HG03039 (cell line): ENCODE data around the gene MARVELD1.

Experiments
- ATAC-seq: cut with Tn5 transposase; IDR thresholded peaks from one replicate; pipeline ENCODE4 v1.9.1; 2021; ENCODE audit warnings: mild to moderate bottlenecking, moderate library complexity; ENCODE audit not compliant: unreplicated experiment

The MARVELD1 gene

DNA sequence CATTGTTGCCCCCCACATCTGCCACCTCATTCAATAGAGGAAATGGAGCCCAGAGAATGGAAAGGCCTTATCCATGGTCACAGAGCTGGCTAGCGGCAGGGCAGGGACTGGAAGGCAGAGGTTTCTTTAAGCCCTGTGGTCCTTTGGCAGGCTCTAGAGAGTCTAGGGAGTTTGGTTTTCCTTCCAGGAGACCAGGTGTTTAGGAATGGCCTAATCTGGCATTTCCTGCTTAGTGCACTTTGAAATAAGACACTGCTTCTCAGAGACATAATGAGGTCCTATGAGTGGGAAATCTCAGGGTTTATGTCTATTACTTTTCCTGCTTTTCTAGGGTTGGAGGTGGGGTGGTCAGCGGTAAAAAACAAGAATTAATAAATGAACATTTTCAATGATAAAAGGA is 6.1 kb downstream of the MARVELD1 start:
- ATAC-seq = no peak

DNA sequence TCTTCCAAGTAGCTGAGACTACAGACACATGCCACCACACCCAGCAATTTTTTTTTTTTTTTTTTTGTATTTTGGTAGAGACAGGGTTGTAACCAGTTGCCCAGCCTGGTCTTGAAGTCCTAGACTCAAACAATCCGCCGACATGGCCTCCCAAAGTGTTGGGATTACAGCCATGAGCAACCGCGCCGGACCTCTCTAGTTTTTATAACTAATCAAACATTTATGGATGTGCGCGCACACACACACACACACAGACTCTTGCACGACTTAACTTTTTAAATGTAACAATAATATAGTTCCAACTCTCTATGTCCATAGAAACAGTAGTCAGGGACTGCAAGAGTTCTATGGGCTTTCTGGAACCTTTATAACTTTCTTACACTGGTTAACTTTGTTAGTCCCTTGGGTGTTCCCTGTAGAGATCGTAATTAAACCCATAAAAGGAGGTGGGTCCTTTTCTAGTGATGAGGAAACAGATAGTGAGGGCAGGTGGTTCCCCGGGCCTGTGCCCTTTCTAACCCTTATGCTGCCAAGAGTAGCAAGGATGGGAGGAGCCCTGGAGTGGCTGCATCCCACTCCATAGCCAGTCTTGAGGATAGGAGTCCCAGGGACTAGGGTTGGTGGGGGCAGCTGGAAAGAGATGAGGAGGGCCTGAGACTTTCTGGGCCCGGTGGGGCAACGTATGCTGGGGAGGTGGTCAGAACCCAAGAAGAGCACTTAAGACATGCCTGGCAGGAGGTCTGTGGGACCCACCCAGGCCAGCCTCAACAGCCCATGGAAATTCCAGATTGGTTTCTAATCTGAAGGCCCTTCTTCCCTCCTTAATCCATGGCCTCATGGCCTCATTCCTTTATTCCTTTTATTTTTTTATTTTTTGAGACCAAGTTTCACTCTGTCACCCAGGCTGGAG is 8.6 kb downstream of the MARVELD1 start:
- no peak for ATAC-seq

DNA sequence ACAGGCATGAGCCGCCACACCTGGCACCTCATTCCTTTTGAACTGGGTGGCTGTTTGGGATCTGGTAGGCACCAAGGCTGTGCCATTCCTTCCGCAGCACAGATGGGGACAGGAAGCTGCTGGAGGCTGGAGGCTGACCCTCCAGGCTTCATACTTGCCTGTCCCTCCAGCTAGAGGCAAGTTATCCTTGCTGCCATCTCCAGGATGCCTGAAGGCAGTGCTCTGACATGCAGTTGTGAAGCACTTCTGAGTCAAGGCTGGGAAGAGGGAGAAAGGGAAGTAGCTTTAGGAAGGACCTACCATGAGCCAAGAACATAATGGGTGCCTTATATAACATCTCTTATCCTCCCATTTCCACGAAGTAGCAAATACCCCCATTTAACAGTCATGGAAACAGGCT is 9.5 kb downstream of the MARVELD1 start:
- ATAC-seq = no peak

DNA sequence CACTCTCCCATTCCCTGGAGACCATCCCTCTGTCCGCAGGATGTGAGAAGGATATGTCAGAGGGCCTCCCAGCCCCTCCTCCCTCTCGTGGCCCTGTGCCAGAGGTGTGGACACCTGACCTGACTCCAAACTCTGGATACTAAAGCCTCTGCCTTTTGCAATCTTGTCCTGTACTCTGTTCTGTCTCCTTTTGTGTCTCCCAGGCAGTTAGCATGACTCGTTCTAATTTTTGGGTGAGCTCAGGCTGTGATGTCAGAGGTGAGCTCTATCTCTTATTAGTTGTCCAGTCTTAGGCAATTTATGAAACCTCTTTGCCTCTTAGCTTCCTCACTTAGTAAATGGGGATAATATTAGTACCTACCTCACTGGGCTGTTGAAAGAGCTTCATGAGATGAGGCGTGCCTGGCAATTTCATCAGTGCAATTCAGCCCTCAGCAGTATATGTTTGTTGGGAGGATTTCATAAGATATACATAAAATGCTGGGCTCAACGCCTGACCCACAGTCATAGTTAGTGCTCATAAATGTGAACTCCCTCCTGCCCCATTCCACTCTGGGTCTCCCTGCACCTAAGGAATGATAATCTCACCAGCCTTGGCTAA is 10.9 kb downstream of the MARVELD1 start:
- no peak for ATAC-seq

DNA sequence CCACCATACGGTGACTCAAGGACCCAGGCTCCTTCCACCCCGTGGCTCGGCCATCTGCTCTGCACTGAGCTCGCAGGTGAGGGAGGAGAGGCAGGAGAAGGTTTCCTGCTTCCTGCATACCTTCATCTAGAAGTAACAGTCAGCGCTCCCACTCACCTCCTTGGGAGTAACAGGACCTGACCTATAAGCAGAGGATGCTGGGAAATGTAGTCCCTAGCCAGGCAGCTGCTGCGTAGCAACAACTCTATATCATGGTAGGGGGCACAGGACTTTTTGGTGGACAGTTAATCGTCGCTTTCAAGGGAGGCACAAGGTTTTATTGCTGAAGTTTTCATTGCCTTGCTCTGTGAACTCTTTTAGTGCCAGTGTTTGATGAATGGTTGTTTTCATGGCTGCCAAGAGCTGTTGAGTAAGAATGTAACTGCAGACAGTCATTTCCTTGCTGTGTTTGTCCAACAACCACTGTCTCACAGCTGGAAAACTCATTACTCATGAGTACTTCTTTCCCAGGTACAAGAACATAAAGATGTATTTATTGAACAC is 13.2 kb downstream of the MARVELD1 start:
- no peak for ATAC-seq

DNA sequence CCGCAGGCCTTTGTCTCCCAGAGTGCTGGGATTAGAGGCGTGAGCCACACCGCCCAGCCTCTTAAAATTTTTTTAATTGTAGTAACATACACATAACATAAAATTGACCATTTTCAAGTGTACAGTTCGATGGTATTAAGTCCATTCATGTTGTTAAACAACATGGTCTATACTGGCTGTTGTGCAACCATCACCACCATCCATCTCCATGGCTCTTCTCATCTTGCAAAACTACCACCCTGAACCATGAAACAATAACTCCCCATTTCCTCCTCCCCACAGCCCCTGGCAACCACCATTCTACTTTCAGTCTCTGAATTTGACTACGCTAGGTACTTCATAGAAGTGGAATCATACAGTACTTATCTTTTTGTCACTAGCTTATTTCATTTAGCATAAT is 15.5 kb downstream of the MARVELD1 start:
- ATAC-seq = no peak

DNA sequence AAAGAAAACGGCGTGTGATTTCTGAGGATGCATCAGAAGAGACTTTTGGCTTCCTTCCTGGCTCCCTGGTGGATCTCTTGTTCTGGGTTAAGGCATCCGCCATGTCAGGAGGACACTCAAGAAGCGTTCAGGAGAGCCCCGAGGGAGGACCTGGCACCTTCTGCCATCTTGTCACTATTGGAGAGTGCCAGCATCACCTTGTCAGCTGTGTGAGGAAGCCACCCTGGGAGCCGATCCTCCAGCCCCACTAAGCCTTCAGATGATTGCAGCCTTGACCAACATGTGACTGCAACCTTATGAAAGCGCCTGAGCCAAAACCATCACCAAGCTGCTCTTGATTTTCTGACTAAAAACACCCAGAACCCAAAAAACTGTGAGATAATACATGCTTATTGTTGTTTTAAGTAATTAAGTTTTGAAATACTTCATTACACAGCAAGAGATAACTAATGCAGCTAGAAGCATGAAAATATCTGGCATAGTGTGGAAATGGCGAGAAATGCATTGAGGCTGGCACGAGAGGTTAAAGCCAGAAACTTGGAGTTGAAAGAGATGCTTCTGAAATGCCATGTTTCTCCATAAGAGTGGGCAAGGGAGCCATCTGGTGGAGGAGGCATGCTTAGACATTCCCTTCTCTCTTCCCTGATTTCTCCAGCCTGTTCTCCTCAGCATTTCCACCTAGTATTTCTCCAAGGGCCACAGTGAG is 18.0 kb downstream of the MARVELD1 start:
- no peak for ATAC-seq

DNA sequence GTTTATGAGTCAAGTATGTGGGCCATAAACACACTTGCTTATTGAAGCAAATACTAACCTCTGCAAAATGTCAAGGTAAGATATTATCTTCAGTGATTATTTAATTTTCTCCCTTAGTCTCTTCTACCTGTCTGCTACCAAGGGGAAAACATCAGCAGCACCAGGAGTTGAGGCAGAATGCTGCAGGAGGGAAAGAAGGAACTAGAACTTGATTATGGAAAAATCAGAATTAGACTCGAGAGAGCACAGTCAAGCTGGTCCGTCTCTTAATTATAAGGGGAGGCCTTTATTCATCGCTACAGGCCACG is 18.5 kb downstream of the MARVELD1 start:
- ATAC-seq = no peak

DNA sequence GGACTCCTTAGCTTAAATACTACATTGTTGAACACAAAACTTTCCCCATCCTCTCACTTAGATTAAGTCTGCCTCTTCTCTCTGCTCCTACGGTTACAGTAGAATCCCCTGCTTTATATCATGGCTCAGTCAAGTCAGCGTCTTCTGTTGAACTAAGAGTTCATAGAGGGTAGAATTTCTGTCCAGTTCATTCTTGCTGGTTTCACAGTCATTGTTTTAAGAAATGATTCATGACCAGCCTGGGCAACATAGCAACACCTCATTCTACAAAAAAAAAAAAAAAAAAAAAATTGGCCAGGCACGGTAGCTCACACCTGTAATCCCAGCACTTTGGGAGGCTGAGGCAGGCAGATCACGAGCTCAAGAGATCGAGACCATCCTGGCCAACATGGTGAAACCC is 19.7 kb downstream of the MARVELD1 start:
- no peak for ATAC-seq

DNA sequence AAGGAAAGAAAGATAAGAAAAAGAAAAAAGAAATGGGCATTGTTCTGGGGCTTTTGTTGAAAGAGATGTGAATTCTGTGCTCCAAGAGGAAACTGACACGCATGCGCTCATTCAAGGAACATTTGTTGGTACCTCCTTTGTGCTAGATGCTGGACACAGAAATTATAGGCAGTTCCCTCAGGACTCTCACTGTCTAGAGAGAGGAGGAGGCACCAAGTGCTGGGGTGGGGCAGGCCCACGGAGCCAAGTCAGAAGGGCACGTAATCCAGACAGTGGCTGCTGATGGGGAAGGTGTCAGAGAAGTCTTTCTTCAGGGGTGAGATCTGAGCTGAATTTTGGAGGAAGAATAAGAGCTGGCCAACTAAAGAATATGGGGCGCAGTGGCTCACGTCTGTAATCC is 20.5 kb downstream of the MARVELD1 start:
- no peak for ATAC-seq

DNA sequence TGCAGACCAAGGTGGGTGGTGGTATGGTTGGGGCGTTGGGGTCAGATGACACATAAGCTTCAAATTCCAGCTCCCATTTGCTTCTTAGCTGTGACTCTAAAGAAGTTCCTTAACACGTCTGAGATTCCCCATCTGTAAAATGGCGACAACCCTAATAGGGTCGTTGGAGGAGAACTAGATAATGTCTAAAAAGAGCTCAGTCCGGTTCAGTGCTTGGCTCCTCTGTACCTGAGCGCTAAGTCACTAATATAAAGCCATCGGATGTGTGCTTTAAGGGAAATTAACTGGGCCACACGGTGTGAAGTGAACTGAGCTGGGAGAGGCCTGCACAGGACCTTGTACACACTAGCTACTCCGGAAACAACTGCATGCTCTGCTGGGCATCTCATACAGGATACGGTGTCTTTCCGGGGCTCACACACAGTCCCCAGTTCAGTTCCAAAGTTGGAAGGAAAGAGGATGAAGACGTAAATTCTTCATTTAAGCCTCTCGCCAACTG is 22.9 kb downstream of the MARVELD1 start:
- peak; percentile 15 for ATAC-seq

DNA sequence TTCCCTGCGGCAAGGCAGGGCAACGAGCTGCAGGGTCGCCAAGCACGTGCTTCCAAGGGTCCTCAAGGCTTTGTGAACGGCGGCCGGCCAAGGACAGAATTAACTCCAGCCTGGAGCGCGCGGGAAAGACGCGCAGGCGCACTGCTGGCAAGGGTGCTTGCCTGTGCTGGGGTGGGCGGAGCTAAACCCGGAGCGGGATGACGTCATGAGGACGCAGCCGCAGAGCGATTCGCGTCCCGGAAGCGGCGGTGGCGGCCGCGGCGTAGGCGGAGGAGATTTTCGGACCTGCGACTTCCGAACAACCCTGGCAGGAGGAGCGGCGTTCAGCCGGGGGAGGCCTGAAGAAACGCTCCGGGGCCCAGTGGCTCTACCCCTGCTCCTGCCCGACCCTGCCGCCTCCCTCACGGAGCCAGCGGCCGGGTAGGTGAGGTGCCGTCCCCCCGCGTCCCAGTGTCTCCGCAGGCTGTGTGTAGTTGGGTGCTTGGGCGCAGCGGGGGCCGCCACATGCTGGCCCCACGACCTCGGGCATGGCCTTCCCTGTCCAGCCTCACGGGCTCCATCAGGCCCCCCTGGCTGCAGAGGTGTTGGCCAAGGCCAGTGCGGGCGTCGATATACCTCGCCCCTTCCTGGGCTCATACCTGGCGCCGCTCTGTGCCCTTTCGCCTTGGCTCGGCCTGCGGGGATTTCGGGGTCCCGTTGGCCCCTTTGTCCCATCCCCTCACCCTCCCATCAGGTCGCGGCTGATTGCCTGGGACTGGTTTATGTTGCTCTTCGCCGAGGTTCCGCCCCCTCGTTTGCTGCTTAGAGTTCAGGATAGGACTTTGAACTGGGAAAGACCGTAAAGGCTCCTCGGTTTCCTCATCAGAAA is 23.6 kb downstream of the MARVELD1 start, which contains the start of gene ZFYVE27:
Gene ZFYVE27, plus strand, starts transcription at position 227 of the 868 bp plus-strand sequence. CDS start 1,350 bp downstream, outside the sequence.
- ATAC-seq = peak; percentile 75

DNA sequence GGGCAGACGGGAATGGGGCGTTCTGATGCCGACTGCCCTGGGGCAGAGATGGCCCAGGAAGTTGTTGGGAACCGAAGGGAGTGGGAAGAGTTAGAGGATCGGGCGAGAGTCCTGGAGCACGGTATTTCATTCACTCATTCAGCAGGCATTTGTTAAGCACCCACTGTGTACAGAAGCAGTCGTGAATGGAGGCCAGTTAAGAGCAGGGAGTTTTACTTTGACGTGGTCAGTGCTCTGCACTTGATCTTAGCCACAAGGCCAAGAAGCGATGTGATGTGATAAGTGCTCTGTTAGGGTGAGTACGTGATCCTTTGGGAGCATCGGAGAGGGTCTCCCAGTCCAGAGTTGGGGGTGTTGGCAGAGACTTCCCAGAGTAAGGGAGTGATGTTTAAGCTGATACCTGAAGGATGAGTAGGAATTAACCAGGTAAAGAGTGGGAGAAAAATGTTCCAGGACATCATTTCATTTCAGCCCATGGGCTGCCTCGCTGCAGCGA is 24.3 kb downstream of the MARVELD1 start:
- ATAC-seq = peak; percentile 14

DNA sequence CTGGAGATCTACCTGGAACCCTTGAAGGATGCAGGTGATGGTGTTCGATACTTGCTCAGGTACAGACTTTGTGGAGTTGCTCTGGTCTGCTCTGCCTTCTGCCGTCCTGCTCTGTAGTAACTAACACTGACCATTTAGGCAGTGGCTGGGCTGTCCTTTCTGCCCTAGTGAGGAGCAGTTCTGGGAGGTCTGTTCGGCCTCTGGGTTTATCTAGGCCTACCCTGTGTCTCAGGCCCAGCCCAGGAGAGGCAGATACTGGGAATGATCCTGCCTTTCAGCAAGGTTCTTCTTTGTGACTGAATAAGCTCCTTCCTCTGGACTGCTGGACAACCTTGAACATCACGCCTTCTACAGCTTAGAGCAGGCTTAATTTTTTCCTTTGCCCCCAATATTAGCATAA is 25.1 kb downstream of the MARVELD1 start:
- no peak for ATAC-seq

DNA sequence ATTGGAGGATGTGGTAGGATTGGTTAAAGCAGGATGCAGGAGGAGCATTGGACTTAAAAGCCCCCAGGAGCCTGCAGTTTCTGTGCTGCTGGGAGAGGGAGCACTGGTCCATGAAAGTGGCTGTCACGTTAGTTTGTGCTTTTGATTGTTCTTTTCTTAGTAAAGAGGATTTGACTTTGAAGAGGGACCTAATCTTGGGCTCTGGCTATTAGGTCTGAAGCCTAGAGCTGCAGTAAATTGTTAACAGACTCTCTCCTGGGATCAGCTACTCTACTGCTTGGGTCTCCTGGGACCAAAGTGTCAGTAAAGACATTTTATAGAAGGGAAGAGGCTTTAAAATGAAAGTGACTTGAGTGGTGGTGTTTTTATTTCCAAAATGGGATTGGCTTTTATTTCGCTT is 27.1 kb downstream of the MARVELD1 start:
- ATAC-seq = no peak

DNA sequence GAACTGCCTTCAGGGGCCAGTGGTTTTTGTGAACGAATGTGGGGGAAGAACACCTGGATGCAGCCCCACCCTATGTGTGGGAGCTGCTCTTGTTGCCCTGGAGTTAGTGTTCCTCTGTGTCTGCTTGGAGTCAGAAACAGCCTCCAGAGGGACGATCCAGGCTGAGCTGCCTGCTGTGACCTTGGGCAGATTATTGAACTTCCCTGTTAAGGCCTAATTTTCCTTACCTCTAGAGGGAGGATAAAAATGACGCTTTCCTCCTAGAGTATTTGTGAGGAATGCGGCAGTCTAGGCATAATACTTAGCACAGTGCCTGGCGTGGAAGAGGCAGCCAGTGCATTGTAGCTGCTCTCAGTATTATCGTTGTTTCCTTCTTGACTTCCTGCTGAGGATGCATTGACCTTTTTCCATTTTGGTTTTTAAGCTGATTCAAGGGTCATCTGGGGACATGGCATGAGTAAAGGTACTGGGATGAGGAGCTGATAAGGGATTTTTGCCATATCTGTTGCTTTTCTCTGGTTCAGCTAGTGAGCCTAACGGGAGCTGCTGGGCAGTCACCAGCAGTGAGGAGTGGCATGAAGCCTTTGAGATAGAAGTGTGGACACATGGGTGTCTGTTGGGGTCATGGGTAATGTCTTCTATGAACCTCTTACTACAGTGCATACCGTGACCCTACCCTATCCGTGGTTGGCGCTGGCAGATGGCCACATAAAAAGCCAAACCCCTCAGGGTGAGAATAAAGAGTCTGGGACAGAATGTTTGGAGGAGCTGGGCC is 29.8 kb downstream of the MARVELD1 start:
- ATAC-seq = no peak

DNA sequence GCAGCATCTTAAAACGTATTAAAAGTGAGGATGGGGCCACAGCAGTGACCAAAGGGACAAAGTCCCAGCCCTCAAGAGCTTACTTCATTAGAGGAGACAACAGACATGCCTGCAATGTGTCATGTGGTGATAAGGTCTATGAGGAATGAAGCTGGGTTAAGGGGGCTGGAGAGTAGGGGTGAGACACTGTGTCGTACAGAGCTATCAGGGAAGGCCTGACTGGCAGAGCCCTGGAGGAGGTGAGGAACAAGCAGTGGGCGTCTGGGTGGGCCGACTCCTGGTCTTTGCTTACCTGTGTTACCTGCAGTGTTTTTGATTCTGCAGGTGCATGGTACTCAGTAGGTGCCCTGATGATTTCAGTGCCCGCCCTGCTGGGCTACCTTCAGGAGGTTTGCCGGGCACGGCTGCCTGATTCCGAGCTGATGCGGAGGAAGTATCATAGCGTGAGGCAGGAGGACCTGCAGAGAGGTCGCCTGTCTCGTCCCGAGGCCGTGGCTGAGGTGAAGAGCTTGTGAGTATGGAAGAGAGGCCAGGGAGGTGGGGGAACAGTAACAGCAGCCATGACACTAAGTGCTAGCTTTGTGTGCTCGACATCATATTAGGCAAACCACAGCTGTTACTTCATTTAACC is 31.0 kb downstream of the MARVELD1 start:
- ATAC-seq = no peak

DNA sequence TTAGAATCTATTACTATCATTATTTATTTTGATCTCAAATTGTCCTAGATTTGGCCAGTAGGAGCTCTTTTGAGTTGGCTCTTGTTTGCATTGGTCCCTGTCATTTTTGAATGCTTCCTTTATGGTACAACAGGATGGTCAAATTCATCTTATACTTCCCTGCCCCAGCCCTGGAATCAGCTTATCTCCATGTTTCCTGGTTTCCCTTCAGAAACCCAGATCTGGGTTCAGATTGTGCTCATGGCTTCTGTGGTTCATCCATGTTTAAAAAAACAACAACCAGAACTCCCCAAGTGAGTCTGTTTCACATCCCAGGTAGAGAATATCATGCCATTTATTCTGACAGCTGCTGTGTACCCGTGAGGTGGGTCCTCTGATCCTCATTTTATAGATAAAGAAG is 34.0 kb downstream of the MARVELD1 start:
- ATAC-seq = no peak

DNA sequence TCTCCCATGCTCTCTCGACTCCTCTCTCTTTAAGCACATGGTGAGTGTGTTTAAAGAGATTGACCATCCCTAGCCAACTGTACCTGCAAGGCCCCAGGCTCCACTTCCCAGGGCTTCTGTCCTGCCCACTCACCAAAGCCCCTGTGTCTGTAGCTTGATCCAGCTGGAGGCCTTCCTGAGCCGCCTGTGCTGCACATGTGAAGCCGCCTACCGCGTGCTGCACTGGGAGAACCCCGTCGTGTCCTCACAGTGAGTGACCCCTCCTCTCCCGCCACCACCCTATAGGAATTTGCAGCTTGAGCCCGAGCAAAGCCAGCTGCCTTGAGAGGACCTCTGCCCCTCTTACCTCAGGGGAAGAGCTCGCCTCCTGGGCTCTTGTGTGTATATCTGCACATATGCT is 34.6 kb downstream of the MARVELD1 start:
- ATAC-seq = no peak
